ENCODE measurements around the gene QRSL1. TPM values are rescaled to one million over a fixed set of nuclear protein-coding genes. Genes with fewer than 3 reads are reported as not detected.
"Not testable (repeated sequence)": the region's sequence is repeated elsewhere in the genome, so short reads cannot be mapped to it uniquely, and the experiment has no call there.

The QRSL1 gene
- total RNA-seq, 1 donor from 2014 or later, result 24.2 TPM

- peaks cover 29% of the 10 kb centered on the region for H3K36me3 Mint-ChIP-seq (ENCODE audit: low read depth)
- intact Hi-C loops (cut with micrococcal nuclease), result no loop called here
- no peaks in the 10 kb centered on the region for H3K9me3 Mint-ChIP-seq
- H3K27me3 Mint-ChIP-seq, result no peaks in the 10 kb centered on the region
- H3K27ac Mint-ChIP-seq, result peak overlapping the region; percentile 6
- peaks cover 29% of the 10 kb centered on the region for H3K4me1 Mint-ChIP-seq
- H3K4me3 Mint-ChIP-seq, result no peak overlapping the region
- no peak for DNase-seq
Measured at GRCh38 chr6:106614166-106614565, 15.2 kb upstream of the QRSL1 start.

- Mint-ChIP-seq H3K27ac (peak overlapping the region; percentile 6), H3K36me3 (ENCODE audit: low read depth) (peaks cover 31% of the 10 kb centered on the region), H3K9me3 (no peaks in the 10 kb centered on the region), H3K4me1 (peaks cover 29% of the 10 kb centered on the region), H3K27me3 (no peaks in the 10 kb centered on the region), H3K4me3 (no peak overlapping the region)
- intact Hi-C loops (cut with micrococcal nuclease), result no loop called here
- no peak for DNase-seq
Measured at GRCh38 chr6:106614592-106615257, 14.7 kb upstream of the QRSL1 start.

GRCh38 chr6:106617302-106617701, 12.1 kb upstream of the QRSL1 start:
- intact Hi-C loops (cut with micrococcal nuclease), result no loop called here
- peak; percentile 25 for DNase-seq
- Mint-ChIP-seq H3K4me1 (peaks cover 29% of the 10 kb centered on the region), H3K27me3 (no peaks in the 10 kb centered on the region), H3K9me3 (no peaks in the 10 kb centered on the region), H3K36me3 (ENCODE audit: low read depth) (peaks cover 33% of the 10 kb centered on the region), H3K27ac (no peak overlapping the region), H3K4me3 (no peak overlapping the region)

- no peaks in the 10 kb centered on the region for H3K9me3 Mint-ChIP-seq
- no peak overlapping the region for H3K27ac Mint-ChIP-seq
- H3K4me1 Mint-ChIP-seq, result peaks cover 24% of the 10 kb centered on the region
- DNase-seq, result no peak
- no peak overlapping the region for H3K4me3 Mint-ChIP-seq
- H3K27me3 Mint-ChIP-seq, result no peaks in the 10 kb centered on the region
- H3K36me3 Mint-ChIP-seq (ENCODE audit: low read depth), result peaks cover 34% of the 10 kb centered on the region
- intact Hi-C loops (cut with micrococcal nuclease), result no loop called here
Measured at GRCh38 chr6:106617857-106618256, 11.5 kb upstream of the QRSL1 start.

GRCh38 chr6:106618324-106618723, 11.1 kb upstream of the QRSL1 start:
- DNase-seq, result peak; percentile 28
- H3K36me3 Mint-ChIP-seq (ENCODE audit: low read depth), result peaks cover 32% of the 10 kb centered on the region
- peaks cover 20% of the 10 kb centered on the region for H3K4me1 Mint-ChIP-seq
- no peak overlapping the region for H3K4me3 Mint-ChIP-seq
- no peak overlapping the region for H3K27ac Mint-ChIP-seq
- no peaks in the 10 kb centered on the region for H3K9me3 Mint-ChIP-seq
- H3K27me3 Mint-ChIP-seq, result no peaks in the 10 kb centered on the region
- intact Hi-C loops (cut with micrococcal nuclease), result no loop called here

GRCh38 chr6:106619223-106619622, 10.2 kb upstream of the QRSL1 start:
- H3K4me3 Mint-ChIP-seq, result no peak overlapping the region
- no peaks in the 10 kb centered on the region for H3K27me3 Mint-ChIP-seq
- intact Hi-C loops (cut with micrococcal nuclease), result no loop called here
- peak; percentile 43 for DNase-seq
- no peaks in the 10 kb centered on the region for H3K9me3 Mint-ChIP-seq
- no peak overlapping the region for H3K27ac Mint-ChIP-seq
- H3K4me1 Mint-ChIP-seq, result peaks cover 12% of the 10 kb centered on the region
- H3K36me3 Mint-ChIP-seq (ENCODE audit: low read depth), result peaks cover 30% of the 10 kb centered on the region

DNA sequence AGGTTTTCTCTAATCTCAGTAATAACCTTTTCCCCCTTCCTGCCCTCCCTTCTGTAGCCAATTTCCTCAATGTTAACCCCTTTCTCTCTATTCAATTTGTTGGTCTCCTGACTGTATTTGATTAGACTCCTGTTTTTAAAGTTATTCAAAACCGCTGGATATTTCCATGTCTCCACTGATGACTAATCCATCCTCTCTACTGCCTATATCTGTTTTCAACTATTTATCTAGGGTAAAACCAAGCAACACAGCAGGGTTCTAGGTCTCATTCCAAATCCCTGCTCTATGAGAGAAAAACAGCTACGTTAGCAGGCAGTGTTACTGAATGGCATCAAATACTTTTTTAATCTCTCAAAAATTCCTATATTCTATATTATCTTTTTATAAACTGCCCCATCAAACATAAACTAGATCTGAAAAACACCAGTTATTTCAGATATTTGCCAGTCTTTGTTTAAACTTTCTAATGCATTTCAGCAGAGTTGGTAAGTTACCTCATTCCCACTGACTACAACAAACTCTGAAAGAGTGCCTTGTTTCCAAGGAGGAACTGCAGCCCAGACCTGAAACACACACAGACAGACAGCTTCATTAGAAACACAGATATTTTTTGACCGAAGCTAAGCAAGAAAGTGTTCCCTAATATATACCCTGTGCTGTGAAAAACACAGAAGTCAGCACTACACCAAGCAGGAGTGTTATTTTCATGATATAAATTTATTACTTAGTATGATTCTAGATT, 8.3 kb upstream of the QRSL1 start:
- Mint-ChIP-seq H3K27ac (no peak overlapping the region), H3K4me3 (no peak overlapping the region)

DNA sequence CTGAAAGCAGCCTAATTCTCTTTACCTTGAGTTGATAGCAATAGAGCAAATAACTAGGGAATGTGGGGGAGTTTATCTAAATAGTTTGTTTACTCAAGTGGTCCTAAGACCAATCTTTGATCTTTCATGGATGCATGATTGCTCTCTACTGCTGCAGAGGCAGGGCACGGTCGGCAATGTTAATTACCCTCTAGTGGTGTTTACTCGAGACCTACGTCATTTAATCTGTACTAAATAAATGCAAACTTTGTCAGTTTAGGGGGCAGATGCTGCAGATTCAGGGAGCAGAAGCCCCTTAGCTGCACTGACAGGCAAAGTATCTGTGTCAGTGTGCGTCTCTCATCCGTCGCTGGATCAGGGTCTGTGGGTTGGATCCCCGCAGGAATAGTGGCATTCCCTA, 7.0 kb upstream of the QRSL1 start:
- H3K27me3 Mint-ChIP-seq, result no peaks in the 10 kb centered on the region
- intact Hi-C loops (cut with micrococcal nuclease), result no loop called here
- no peak overlapping the region for H3K27ac Mint-ChIP-seq
- DNase-seq, result peak; percentile 33
- peaks cover 6% of the 10 kb centered on the region for H3K4me1 Mint-ChIP-seq
- H3K9me3 Mint-ChIP-seq, result no peaks in the 10 kb centered on the region
- no peak overlapping the region for H3K4me3 Mint-ChIP-seq
- H3K36me3 Mint-ChIP-seq (ENCODE audit: low read depth), result peaks cover 16% of the 10 kb centered on the region

More for the DNA sequence above, 8.3 kb upstream of the QRSL1 start:
- intact Hi-C loops (cut with micrococcal nuclease), result no loop called here
- Mint-ChIP-seq H3K4me1 (peaks cover 4% of the 10 kb centered on the region), H3K36me3 (ENCODE audit: low read depth) (peaks cover 18% of the 10 kb centered on the region), H3K9me3 (no peaks in the 10 kb centered on the region), H3K27me3 (no peaks in the 10 kb centered on the region)
- peak; percentile 4 for DNase-seq

DNA sequence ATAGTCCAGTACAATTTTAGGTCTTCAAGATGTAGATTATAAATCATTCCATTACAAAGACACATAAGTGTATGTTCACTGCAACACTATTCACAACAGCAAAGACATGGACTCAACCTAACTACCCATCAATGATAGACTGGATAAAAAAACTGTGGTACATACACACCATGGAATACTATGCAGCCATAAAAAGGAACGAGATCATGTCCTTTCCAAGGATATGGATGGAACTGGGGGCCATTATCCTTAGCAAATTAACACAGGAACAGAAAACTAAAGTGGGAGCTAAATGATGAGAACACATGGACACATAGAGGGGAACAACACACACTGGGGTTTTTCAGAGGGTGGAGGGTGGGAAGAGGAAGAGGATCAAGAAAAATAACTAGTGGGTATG, 6.3 kb upstream of the QRSL1 start:
- intact Hi-C loops (cut with micrococcal nuclease), result no loop called here
- Mint-ChIP-seq H3K9me3 (no peaks in the 10 kb centered on the region), H3K27ac (no peak overlapping the region)

GRCh38 chr6:106626485-106626884, 2.9 kb upstream of the QRSL1 start:
- no peaks in the 10 kb centered on the region for H3K27me3 Mint-ChIP-seq
- no peak overlapping the region for H3K27ac Mint-ChIP-seq
- peaks cover 11% of the 10 kb centered on the region for H3K36me3 Mint-ChIP-seq (ENCODE audit: low read depth)
- H3K4me1 Mint-ChIP-seq, result peaks cover 14% of the 10 kb centered on the region
- intact Hi-C loops (cut with micrococcal nuclease), result loop anchor here (5.0 kb wide), 1 partner anchor 114 kb away; no protein-coding TSS in a partner anchor
- no peaks in the 10 kb centered on the region for H3K9me3 Mint-ChIP-seq
- no peak overlapping the region for H3K4me3 Mint-ChIP-seq
- DNase-seq, result peak; percentile 39

More for the DNA sequence above, 6.3 kb upstream of the QRSL1 start:
- Mint-ChIP-seq H3K27me3 (no peaks in the 10 kb centered on the region), H3K4me1 (peaks cover 6% of the 10 kb centered on the region), H3K36me3 (ENCODE audit: low read depth) (peaks cover 15% of the 10 kb centered on the region), H3K4me3 (no peak overlapping the region)
- DNase-seq, result no peak

DNA sequence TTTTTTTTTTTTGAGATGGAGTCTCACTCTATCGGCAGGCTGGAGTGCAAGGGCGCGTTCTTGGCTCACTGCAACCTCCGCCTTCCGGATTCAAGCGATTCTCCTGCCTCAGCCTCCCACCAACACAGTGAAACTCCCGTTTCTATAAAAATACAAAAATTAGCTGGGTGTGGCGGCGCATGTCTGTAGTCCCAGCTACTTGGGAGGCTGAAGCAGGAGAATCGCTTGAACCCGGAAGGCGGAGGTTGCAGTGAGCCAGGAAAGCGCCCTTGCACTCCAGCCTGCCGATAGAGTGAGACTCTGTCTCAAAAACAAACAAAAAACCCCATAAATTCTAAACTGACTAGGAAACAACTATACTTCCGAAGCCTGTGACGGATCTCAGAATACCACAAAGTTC, 1.6 kb upstream of the QRSL1 start:
- H3K9me3 Mint-ChIP-seq; H3K36me3 Mint-ChIP-seq (ENCODE audit: low read depth); H3K27me3 Mint-ChIP-seq: not testable (repeated sequence)
- Mint-ChIP-seq H3K27ac (peak overlapping the region; percentile 25), H3K4me3 (peak overlapping the region; percentile 92), H3K4me1 (peaks cover 17% of the 10 kb centered on the region)
- peak; percentile 49 for DNase-seq
- intact Hi-C loops (cut with micrococcal nuclease), result loop anchor here (2.0 to 5.0 kb wide), 3 partner anchors 19 to 401 kb away; partner anchors contain the start of gene MTRES1

DNA sequence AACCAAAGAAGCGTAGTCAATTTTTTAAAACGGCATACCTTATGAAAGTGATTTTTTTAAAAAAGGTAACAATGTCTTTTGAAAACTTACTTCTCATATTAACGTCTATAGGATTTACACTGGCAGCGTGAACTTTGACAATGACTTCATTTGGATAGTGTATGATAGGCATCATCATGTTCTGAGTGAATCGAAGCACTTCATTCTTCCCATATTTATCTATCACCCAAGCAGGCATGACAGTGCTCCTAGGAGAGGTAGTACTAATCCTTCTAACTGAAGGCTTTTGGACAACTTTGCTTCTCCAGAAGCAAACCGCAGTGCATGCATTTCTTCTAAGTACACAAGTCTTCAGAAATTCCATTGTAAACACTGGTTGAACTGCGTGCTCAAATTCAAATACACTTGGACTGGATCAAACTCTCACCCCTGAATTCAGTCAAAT, 698 bp upstream of the QRSL1 start:
- DNase-seq, result no peak
- Mint-ChIP-seq H3K9me3 (no peaks in the 10 kb centered on the region), H3K27me3 (no peaks in the 10 kb centered on the region), H3K4me3 (peak overlapping the region; percentile 92), H3K36me3 (ENCODE audit: low read depth) (peaks cover 6% of the 10 kb centered on the region), H3K27ac (peak overlapping the region; percentile 97), H3K4me1 (peaks cover 18% of the 10 kb centered on the region)
- intact Hi-C loops (cut with micrococcal nuclease), result loop anchor here (1.0 to 5.0 kb wide), 4 partner anchors 20 to 400 kb away; partner anchors contain the start of genes ATG5 and MTRES1

DNA sequence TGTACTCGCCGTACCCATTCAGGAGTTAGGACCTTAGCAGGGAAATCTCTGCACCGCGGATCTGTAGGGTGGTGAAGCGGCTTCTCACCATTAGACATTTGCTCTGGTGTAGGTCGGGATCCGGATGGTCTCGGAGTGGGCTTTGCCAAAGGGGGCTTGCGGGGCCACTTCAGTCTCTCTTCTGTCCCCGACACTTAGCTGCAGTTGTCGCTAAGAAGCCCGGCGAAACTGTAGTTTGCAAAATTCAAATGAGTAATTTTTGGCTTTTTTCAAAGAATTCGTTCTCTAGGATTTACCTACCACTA, 433 bp downstream of the QRSL1 start:
- Mint-ChIP-seq H3K9me3 (no peaks in the 10 kb centered on the region), H3K4me3 (peak overlapping the region; percentile 92), H3K36me3 (ENCODE audit: low read depth) (peaks cover 10% of the 10 kb centered on the region), H3K27ac (peak overlapping the region; percentile 97), H3K4me1 (peaks cover 18% of the 10 kb centered on the region), H3K27me3 (no peaks in the 10 kb centered on the region)
- no peak for DNase-seq
- intact Hi-C loops (cut with micrococcal nuclease), result loop anchor here (1.0 to 5.0 kb wide), 4 partner anchors 21 to 399 kb away; partner anchors contain the start of genes ATG5 and MTRES1

DNA sequence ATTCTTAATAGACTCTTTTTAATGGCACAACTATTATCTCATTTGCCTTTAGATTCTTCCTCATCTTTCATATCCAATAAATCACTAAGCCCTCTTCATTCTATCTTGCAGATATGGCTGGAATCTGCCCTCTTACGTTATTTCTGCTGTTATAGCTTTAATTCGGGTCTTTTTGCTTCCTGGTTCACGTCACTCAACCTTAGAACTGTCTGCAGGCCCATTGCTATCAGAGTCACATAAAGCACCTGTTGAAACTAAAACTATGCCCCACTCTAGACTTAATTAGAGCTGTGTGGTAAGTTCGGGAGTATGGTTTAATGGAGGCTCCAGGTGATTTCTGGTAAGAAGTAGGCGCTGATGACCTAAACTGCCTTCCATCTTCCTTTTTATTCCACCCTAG, 988 bp downstream of the QRSL1 start:
- H3K27me3 Mint-ChIP-seq, result no peaks in the 10 kb centered on the region
- H3K4me1 Mint-ChIP-seq, result peaks cover 18% of the 10 kb centered on the region
- intact Hi-C loops (cut with micrococcal nuclease), result no loop called here
- peak; percentile 52 for DNase-seq
- H3K9me3 Mint-ChIP-seq, result no peaks in the 10 kb centered on the region
- H3K4me3 Mint-ChIP-seq, result peak overlapping the region; percentile 92
- peaks cover 10% of the 10 kb centered on the region for H3K36me3 Mint-ChIP-seq (ENCODE audit: low read depth)
- H3K27ac Mint-ChIP-seq, result peak overlapping the region; percentile 97
